SU-DHL-6 (cell line): ENCODE results near the gene KIF3C.
"Not testable (repeated sequence)": the region's sequence is repeated elsewhere in the genome, so short reads cannot be mapped to it uniquely, and the experiment has no call there.

ENCODE experiments used
- H2AFZ ChIP-seq: fragments of 200-600 bp; sonication (generic); 2 replicates; pipeline ENCODE4 v1.6.1; 2014; ENCODE audit warnings: low read depth, mild to moderate bottlenecking, moderate library complexity, mixed read lengths, antibody characterized with exemption, low read length; ENCODE audit not compliant: severe bottlenecking
- H3F3A ChIP-seq: fragments of 200-600 bp; shearing (Covaris generic); 2 replicates; pipeline ENCODE4 v1.6.0; 2016; ENCODE audit warnings: antibody characterized with exemption, mild to moderate bottlenecking; ENCODE audit not compliant: insufficient read depth
- H3K27ac ChIP-seq: fragments of 200-600 bp; sonication (generic); 2 replicates; pipeline ENCODE4 v1.5.1; 2016; ENCODE audit warnings: low read depth, mild to moderate bottlenecking, low read length, moderate library complexity, mixed read lengths
- H3K27me3 ChIP-seq: fragments of 200-600 bp; sonication (generic), shearing (Covaris generic); 2 replicates; pipeline ENCODE4 v1.6.0; 2014; ENCODE audit warnings: mild to moderate bottlenecking, low read length
- H3K36me3 ChIP-seq: fragments of 200-600 bp; sonication (generic); 2 replicates; pipeline ENCODE4 v1.6.1; 2014; ENCODE audit warnings: mild to moderate bottlenecking, low read length, mixed read lengths
- H3K4me2 ChIP-seq: fragments of 300-600, 200-600 bp; shearing (Covaris generic), sonication (generic); 2 replicates; pipeline ENCODE4 v1.6.0; 2014; ENCODE audit warnings: low read length, low read depth, mild to moderate bottlenecking; ENCODE audit not compliant: poor library complexity, severe bottlenecking
- H3K4me3 ChIP-seq: fragments of 200-600 bp; sonication (generic); 2 replicates; pipeline ENCODE4 v1.5.1; 2014; ENCODE audit warnings: antibody characterized with exemption, low read length, mild to moderate bottlenecking, mixed read lengths; ENCODE audit not compliant: insufficient read depth, poor library complexity, severe bottlenecking
- H3K79me2 ChIP-seq: fragments of 200-600 bp; sonication (generic); 2 replicates; pipeline ENCODE4 v1.6.1; 2014; ENCODE audit warnings: mild to moderate bottlenecking, low read length, moderate library complexity; ENCODE audit not compliant: insufficient read depth
- H3K9ac ChIP-seq: fragments of 200-600 bp; sonication (generic); 2 replicates; pipeline ENCODE4 v1.7.0; 2014; ENCODE audit warnings: mild to moderate bottlenecking, low read length
- H3K9me2 ChIP-seq: fragments of 200-600 bp; sonication (generic); replicated peaks from 2 replicates; pipeline ENCODE4 v1.6.1; 2014; ENCODE audit warnings: low read length; ENCODE audit not compliant: insufficient read depth
- H3K9me3 ChIP-seq: fragments of 200-600 bp; sonication (generic); 2 replicates; pipeline ENCODE4 v1.6.1; 2014; ENCODE audit warnings: low read length, mixed read lengths; ENCODE audit not compliant: insufficient read depth
- H4K20me1 ChIP-seq: fragments of 200-600 bp; sonication (generic); 2 replicates; pipeline ENCODE4 v1.6.1; 2014; ENCODE audit warnings: low read depth, mild to moderate bottlenecking, antibody characterized with exemption, low read length, moderate library complexity, mixed read lengths
- EZH2phosphoT487 ChIP-seq: fragments of 200-600 bp; sonication (generic), shearing (Covaris generic); conservative IDR thresholded peaks from 2 replicates; pipeline ENCODE4 v1.6.1; 2018; ENCODE audit warnings: mild to moderate bottlenecking, antibody characterized with exemption, low read length, moderate library complexity, mixed read lengths
- TF ChIP-seq, protein P1 (sequence below): fragments of 200-600 bp; sonication (generic); IDR thresholded peaks from one replicate; pipeline ENCODE4 v1.5.1; 2017; ENCODE audit warnings: antibody characterized with exemption, mild to moderate bottlenecking, low read length, moderate library complexity; ENCODE audit not compliant: insufficient read depth, poor library complexity, severe bottlenecking

KIF3C gene

DNA sequence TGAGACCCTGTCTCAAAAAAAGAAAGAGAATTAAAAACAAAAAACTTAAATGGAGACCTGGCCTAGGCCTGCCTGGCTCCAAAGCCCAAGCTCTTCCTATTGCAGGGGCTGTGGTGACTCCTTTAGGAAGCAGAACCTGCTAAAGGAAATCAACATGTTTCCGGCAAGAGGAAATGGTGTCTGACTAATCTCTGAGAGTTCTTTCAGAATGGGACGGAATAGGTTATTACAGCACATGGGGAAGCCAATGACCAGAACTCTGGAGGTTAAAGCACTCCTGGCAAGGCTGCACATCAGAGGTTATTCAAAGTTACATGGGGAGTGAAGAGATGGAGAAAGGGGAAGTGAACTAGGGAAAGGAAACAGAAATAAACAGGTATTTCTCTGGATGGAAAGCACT, 21.4 kb downstream of the KIF3C start:
- no peak for TF ChIP-seq EZH2phosphoT487
- TF ChIP-seq, protein P1, sequence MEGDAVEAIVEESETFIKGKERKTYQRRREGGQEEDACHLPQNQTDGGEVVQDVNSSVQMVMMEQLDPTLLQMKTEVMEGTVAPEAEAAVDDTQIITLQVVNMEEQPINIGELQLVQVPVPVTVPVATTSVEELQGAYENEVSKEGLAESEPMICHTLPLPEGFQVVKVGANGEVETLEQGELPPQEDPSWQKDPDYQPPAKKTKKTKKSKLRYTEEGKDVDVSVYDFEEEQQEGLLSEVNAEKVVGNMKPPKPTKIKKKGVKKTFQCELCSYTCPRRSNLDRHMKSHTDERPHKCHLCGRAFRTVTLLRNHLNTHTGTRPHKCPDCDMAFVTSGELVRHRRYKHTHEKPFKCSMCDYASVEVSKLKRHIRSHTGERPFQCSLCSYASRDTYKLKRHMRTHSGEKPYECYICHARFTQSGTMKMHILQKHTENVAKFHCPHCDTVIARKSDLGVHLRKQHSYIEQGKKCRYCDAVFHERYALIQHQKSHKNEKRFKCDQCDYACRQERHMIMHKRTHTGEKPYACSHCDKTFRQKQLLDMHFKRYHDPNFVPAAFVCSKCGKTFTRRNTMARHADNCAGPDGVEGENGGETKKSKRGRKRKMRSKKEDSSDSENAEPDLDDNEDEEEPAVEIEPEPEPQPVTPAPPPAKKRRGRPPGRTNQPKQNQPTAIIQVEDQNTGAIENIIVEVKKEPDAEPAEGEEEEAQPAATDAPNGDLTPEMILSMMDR, result no peak
- Histone ChIP-seq H3K79me2 (no peaks in the 10 kb centered on the region), H3K4me2 (no peak overlapping the region), H3K27ac (no peak overlapping the region), H3K9ac (no peak overlapping the region), H3K4me3 (no peak overlapping the region), H4K20me1 (no peaks in the 10 kb centered on the region), H3K9me2 (no peaks in the 10 kb centered on the region), H3F3A (no peaks in the 10 kb centered on the region), H2AFZ (no peak overlapping the region), H3K36me3 (no peaks in the 10 kb centered on the region), H3K9me3 (no peaks in the 10 kb centered on the region), H3K27me3 (no peaks in the 10 kb centered on the region)

DNA sequence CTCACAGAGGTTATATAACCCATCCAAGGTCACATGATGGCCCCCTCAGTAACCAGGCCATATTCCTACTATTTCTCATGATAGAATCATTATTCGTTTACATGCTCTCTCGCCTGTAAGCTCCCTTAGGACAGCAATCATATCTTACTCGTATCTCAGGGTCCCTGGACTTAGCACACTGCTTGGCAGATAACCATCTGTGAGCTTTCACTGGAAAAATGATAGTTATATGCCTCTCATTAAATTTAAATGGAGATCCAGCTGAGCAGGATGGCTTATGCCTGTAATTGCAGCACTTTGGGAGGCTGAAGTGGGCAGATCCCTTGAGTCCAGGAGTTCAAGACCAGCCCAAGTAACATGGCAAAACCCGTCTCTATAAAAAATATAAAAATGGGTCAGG, 21.9 kb downstream of the KIF3C start:
- no peaks in the 10 kb centered on the region for H3K36me3 ChIP-seq
- no peaks in the 10 kb centered on the region for H3K27me3 ChIP-seq
- no peaks in the 10 kb centered on the region for H3K9me2 ChIP-seq
- no peaks in the 10 kb centered on the region for H3F3A ChIP-seq
- no peaks in the 10 kb centered on the region for H3K9me3 ChIP-seq
- no peak overlapping the region for H3K4me2 ChIP-seq
- H3K4me3 ChIP-seq, result no peak overlapping the region
- no peak overlapping the region for H3K27ac ChIP-seq
- H3K79me2 ChIP-seq, result no peaks in the 10 kb centered on the region
- no peak for TF ChIP-seq EZH2phosphoT487
- TF ChIP-seq, protein P1, result no peak
- H2AFZ ChIP-seq, result no peak overlapping the region
- H3K9ac ChIP-seq, result no peak overlapping the region
- H4K20me1 ChIP-seq, result no peaks in the 10 kb centered on the region

GRCh38 chr2:25958611-25959010, 23.7 kb downstream of the KIF3C start:
- not testable (repeated sequence) for H2AFZ ChIP-seq, H3K9me2 ChIP-seq, H3K79me2 ChIP-seq, H3K36me3 ChIP-seq, H3K4me2 ChIP-seq, H3K4me3 ChIP-seq, H3K27me3 ChIP-seq, H3K9me3 ChIP-seq, H3K9ac ChIP-seq, H3K27ac ChIP-seq, H3F3A ChIP-seq, H4K20me1 ChIP-seq

- Histone ChIP-seq H3K4me3 (no peak overlapping the region), H3K9ac (no peak overlapping the region), H3K9me2 (no peaks in the 10 kb centered on the region), H3K4me2 (no peak overlapping the region), H3K27ac (no peak overlapping the region), H3K36me3 (no peaks in the 10 kb centered on the region), H3K27me3 (no peaks in the 10 kb centered on the region), H3K79me2 (no peaks in the 10 kb centered on the region), H2AFZ (no peak overlapping the region), H3K9me3 (no peaks in the 10 kb centered on the region), H4K20me1 (no peaks in the 10 kb centered on the region), H3F3A (no peaks in the 10 kb centered on the region)
- TF ChIP-seq EZH2phosphoT487, result no peak
- TF ChIP-seq, protein P1, result no peak
Measured at GRCh38 chr2:25957743-25958142, 24.6 kb downstream of the KIF3C start.
